Measurements from ENCODE around the gene SPATA3.

The SPATA3 gene

DNA sequence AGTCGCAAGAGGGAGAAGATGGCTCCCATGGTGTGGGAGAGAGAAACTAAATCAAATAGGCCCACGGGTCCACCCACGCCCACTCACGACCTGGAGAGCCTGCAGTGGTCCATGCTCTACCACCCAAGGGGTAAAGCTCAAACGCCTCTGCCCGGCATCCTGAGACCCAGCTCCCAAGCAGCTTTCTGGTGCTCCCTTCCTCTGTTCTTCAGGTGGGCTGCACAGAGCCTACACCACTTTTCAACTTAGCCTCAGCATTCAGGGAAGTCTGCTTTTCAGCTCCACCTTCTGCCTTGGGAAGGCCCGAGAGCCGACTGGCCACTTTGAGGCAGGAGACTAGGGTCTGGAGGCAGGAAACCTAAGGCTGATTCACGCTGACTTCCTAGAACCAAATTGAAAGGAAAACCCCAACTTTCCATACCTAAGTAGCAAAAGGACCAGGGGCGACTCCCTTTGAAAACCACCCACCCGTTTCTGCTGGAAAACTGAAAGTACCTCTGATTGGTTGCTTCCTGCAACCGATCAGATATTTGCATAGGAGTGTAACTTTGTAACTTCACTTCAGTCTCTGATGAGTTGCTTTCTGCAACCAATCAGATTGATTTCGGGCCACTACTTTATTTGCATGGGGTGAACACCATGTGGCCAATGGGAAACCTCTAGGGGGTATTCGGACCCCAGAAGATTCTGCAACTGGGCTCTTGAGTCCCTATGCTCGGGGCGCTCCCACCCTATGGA is 26.8 kb upstream of the SPATA3 start:
- DNase-seq (ENCODE audit: low read depth), result no peak

- no peak for DNase-seq (ENCODE audit: low read depth)
Measured at GRCh38 chr2:230969659-230970015, 26.3 kb upstream of the SPATA3 start.

- DNase-seq (ENCODE audit: low read depth), result no peak
Measured at GRCh38 chr2:230972046-230972445, 23.9 kb upstream of the SPATA3 start.

DNA sequence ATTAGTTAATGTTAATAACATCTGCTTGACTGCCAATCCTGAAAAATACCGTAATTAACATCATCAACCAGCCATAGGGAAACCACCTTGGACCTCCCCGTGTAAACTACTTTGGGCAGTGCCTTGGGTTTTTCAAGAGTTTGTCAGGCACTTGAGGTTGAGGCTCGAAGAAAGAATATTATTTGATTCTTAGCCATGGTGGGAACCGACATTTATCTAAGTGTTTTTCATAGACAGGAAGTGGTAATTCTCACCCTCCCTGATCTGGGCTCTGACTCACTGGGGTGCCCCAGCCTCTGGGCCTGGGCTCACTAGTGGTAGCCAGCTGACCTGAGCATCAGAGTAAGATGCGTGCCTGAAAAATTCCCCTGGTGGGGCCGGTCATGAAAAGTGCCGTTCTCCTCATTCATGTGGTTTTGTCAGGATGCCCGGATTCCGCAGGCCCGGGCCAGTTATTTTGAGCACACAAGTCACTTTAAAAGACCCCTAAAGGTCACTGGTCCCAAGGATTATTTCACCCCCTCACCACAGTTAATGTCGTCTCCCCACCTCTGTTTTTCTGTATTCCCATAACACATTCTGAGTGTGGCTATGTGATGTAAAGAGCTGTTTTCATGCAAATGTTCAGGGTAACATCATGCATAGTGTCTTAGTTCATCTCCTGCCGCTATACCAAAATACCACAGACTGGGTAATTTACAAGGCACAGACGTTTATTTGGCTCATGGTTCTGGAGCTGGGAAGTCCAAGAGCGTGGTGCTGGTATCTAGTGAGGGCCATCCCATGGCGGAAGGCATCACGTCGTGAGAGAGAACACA is 21.6 kb upstream of the SPATA3 start:
- peak; percentile 84 for DNase-seq (ENCODE audit: low read depth)

- DNase-seq (ENCODE audit: low read depth), result no peak
Measured at GRCh38 chr2:230975927-230976326, 20.0 kb upstream of the SPATA3 start.

DNA sequence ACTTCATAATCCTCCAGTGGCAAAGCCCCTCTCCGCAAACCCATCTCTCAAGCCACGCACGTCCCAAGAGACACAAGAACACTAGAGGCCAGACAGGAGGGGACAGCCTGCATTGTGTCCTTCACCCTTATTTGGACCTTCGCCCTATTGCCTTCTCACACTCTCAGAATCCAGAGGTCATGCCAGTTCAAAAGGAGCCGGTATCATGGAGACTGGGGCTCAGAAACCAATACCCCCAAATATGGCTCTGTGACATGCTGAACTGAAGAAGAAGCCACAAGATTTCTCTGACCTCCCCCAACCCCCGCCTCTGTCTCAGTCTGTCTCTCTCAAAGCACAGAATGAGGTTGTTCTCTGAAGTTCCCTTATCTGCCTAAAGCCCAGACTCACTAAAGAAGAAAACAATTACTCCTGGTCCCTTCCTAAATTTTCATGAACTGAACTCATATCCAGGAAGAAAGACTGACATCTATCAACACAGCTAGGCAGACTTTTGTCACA is 19.2 kb upstream of the SPATA3 start:
- no peak for DNase-seq (ENCODE audit: low read depth)

DNA sequence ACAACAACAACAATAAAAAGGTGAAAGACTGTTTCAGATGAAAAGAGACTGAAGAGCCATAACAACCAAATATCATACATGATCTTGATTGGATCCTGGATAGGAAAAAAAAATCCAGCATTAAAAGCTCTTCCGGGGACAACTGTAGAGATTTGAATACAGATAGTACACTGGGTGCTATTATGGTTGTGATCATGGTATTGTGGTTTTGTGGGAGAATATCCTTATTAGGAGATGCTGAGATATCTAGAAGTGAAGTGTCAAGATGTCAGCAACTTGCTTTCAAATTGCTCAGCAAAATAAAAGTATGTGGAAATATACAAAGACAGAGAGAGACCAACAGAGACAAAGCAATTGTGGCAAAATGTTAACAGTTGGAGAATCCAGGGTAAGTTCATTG is 15.5 kb upstream of the SPATA3 start:
- no peak for DNase-seq (ENCODE audit: low read depth)

DNA sequence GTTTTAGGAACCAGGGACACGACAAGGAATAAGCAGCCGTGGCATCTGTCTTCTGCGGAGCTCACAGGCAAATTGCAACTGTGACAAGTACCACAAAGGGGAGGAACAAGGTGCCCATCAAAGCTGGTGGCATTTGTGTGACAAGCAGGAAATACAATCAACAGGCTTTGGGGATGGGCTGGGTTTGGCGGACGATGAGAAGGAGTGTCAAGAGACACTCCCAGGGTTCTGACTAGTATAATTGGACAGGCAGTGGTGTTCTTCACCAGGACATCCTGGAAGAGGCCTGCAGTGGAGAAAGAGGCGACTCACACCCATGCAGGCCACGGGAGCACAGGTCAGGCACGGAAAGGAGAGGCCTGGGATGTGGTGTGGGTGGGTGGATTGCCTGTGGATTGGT is 14.2 kb upstream of the SPATA3 start:
- no peak for DNase-seq (ENCODE audit: low read depth)

DNA sequence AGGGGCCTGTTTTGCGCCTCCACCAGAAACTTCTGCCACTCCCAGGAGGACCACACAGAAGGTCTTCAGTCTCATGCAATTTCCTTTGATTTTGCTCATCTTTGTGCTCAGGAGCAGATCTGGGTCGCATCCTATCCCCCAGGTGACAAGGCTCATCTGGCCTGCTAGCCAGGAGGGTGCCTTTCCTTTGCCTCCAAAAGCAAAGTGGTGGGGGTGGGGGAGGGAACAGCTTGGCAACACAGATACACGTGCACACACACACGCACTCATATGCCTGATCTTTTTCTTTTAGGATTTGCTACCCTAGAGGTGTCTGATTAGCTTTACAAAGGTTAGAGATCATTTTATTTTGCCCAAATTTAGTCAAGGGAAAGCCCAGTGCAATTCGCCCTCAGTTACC is 13.8 kb upstream of the SPATA3 start:
- no peak for DNase-seq (ENCODE audit: low read depth)

DNA sequence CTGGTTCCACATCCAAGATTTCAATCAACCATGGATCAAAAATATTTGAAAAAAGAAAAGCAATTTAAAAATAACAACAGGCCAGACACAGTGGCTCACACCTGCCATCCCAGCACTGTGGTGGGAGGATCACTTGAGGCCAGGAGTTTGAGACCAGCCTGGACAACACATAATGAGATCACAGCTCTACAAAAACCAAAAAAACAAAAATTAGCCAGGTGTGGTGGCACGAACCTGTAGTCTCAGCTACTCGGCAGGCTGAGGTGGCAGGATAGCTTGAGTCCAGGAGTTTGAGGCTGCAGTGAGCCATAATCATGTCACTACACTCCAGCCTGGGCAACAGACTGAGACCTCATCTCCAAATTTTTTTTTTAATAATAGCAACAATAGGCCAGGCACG is 13.4 kb upstream of the SPATA3 start:
- DNase-seq (ENCODE audit: low read depth), result no peak

DNA sequence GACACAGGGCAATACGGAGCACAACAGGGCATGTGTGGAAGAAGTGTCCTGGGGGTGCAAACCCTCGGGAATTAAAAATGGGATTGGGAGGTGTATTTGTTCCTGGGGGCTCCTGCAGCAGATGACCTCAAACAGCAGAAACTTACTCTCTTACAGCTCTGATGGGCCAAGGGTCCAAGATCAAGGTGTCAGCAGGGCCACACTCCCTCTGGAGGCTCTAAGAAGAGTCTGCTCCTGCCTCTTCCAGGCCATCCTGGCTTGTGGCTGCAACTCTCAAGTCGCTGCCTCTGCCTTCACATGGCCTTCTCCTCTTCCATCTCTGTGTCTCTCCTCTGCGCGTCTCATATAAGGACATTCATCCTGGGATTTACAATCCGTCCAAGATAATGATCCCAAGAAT is 12.4 kb upstream of the SPATA3 start:
- no peak for DNase-seq (ENCODE audit: low read depth)

DNA sequence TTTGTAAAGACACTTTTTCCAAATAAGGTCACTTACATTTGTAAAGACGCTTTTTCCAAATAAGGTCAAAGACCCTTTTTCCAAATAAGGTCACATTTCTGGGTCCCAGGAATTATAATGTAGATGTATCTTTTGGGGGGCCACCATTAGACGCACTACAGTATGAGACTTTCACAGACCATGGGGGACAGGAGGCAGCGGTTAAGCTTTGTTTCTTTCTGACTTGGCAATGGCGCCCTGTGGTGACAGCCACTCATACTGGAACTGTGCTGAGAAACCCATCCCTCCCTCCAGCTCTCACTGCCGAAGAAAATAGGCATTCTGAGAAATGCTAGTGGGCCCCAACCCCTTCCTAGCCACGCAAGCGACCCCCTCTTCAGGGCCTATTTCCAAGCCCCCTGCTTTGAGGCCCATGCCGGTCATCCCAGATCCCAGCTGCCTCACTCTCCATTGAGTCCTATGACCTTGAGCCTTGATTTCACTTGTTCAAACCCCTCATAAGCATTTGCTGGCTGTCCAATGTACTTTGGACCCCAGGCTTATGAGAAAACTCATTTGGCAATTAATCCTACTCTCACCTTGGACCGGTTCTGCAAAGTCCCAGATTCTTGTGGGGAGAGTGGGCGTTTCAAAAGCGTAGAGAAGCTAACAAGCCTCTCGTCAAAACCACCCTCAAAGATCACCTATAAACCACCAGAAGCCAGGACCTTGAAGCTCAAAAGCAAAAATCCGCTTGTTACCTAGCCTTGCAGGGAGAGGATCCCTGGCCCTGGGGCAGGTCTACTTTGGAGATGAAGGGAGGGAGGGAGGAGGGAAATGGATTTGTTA is 11.3 kb upstream of the SPATA3 start:
- no peak for DNase-seq (ENCODE audit: low read depth)

GRCh38 chr2:230985519-230986231 is 10.2 kb upstream of the SPATA3 start:
- no peak for DNase-seq (ENCODE audit: low read depth)

GRCh38 chr2:230986520-230987136 is 9.3 kb upstream of the SPATA3 start:
- DNase-seq (ENCODE audit: low read depth), result no peak

DNA sequence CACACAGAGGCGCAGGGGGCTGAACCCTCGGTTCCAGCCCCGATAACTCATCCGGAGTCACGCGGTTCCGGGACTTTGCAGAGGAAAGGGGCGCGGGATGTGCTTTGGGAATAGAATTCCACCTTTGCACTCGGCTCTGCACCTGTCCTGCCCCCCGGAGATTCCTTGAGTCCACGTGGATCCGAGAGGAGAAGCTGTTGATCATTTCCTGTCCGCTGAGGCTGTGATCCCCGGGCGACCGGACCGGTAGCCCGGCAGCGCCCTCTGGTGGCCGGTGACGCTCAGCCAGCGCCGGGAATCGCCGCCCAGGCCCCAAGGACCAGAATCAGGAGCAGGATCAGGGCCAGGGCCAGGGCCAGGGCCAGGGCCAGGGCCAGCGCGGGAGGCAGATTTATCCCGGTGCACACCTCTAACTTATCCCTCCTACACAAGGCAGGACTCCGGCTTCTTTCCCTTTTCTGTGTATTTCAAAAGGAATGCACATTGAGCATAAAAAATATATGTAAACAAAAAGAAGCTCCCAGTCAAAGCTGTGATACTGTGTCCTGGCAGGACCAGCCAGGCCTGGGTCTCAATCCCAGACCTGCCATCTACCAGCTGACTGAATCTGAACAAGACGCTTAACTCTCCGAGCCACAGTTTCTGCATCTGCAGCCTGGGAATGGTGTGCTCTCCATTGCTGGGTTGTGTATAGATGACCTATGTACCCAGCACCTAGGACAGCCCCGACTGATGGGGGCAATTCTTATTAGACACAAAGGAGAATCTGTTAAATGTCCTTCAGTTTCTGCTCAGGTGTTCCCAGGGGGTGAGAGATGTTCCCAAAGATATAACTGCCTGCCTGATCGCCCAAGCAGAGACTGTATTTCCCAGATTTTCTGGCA is 8.5 kb upstream of the SPATA3 start:
- peak; percentile 72 for DNase-seq (ENCODE audit: low read depth)

- DNase-seq (ENCODE audit: low read depth), result no peak
Measured at GRCh38 chr2:230989731-230990130, 6.2 kb upstream of the SPATA3 start.

DNA sequence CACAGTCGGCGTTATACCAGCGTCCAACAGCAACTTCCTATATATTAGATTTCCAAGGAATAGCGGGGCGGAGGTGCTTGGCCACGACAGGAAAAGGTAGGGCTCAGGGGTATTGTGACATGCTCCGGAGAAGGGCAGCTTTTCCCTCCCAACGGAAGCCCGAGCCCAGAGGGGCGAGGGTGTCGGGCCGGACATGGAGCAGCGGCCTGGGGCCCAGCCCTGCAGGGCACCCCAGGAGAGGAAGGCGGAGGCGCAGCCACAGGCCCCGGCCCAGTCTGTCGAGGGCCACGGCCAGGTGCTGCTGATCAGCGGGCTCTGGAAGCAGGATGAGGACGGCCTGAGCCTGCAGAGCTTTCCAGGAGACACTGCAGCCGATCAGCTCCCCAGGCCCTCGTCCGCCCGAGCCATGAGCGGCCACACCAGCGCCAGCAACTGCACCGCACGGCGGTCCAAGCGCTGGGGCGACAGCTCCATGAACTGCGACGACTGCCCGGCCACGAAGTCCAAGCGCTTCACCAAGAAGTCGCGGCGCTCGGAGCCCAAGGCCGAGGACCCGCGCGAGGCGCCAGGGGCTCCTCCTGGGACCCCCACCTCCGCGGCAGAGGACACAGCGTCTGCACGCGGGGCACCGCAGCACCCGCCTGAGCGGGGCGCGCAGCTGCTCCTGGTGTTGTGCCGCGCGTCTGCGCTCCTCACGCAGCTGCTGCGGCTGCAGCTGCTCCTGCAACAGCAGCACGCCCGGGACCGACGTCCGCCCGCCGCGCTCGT is 5.6 kb upstream of the SPATA3 start:
- DNase-seq (ENCODE audit: low read depth), result no peak

DNA sequence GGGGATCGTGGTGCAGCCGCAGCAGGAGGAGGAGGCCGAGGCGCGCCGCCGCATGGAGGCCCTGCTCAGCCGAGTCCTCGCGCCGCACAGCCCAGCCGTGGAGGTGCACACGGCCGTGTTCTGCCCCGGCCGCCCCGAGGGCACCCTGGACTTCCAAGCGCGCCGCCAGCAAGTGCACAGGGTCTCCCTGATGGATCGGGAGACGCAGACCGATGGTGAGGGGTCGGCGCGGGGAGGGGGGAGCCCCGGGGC is 5.1 kb upstream of the SPATA3 start:
- DNase-seq (ENCODE audit: low read depth), result no peak

GRCh38 chr2:230991598-230991997 is 4.3 kb upstream of the SPATA3 start:
- DNase-seq (ENCODE audit: low read depth), result no peak

GRCh38 chr2:230996661-230997060 is 740 bp downstream of the SPATA3 start:
- no peak for DNase-seq (ENCODE audit: low read depth)
